ENCODE data around the gene ZNF254. TPM values are rescaled to one million over a fixed set of nuclear protein-coding genes. Genes with fewer than 3 reads are reported as not detected.

The ZNF254 gene
- polyA plus RNA-seq, 1 donor from 2014 or later = 49.1 TPM

DNA sequence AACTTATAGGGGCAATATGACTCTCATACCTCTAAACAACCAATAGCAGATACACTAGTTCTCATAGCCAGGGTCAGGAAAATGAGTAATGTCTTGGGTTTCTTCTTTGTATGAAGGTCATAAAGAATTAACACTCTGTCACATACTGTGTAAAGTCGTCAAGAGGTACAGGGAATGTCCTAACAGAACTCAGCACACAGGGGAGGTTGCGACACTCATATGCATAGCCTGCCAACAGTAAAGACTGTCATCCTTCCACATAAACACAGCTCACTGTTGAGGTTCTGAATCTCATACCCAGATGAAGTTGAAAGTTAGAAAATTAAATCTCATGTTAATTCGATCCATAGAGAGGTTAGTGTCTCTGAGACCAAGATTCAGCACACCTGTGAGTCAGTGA is 34.2 kb upstream of the ZNF254 start:
- no peak overlapping the region for H3K4me3 ChIP-seq (ENCODE audit: low read length)
- no peaks in the 10 kb centered on the region for H3K27me3 ChIP-seq (ENCODE audit: insufficient read depth, low read depth, low read length)
- H3K9me3 ChIP-seq (ENCODE audit: low read length) = no peaks in the 10 kb centered on the region
- no peaks in the 10 kb centered on the region for H3K9me2 ChIP-seq (ENCODE audit: insufficient read depth, low read length)
- no peak overlapping the region for H3K27ac ChIP-seq (ENCODE audit: low read length)
- TF ChIP-seq MXI1 (conservative IDR thresholded peaks at IDR 0.05; ENCODE audit: poor library complexity, severe bottlenecking) = no peak
- no peak for TF ChIP-seq EZH2 (IDR thresholded peaks at IDR 0.05; ENCODE audit: borderline replicate concordance, insufficient read depth, low read length, poor library complexity, severe bottlenecking)
- no peak for TF ChIP-seq EP300 (conservative IDR thresholded peaks at IDR 0.05; ENCODE audit: poor library complexity, severe bottlenecking)
- TF ChIP-seq, protein P1, sequence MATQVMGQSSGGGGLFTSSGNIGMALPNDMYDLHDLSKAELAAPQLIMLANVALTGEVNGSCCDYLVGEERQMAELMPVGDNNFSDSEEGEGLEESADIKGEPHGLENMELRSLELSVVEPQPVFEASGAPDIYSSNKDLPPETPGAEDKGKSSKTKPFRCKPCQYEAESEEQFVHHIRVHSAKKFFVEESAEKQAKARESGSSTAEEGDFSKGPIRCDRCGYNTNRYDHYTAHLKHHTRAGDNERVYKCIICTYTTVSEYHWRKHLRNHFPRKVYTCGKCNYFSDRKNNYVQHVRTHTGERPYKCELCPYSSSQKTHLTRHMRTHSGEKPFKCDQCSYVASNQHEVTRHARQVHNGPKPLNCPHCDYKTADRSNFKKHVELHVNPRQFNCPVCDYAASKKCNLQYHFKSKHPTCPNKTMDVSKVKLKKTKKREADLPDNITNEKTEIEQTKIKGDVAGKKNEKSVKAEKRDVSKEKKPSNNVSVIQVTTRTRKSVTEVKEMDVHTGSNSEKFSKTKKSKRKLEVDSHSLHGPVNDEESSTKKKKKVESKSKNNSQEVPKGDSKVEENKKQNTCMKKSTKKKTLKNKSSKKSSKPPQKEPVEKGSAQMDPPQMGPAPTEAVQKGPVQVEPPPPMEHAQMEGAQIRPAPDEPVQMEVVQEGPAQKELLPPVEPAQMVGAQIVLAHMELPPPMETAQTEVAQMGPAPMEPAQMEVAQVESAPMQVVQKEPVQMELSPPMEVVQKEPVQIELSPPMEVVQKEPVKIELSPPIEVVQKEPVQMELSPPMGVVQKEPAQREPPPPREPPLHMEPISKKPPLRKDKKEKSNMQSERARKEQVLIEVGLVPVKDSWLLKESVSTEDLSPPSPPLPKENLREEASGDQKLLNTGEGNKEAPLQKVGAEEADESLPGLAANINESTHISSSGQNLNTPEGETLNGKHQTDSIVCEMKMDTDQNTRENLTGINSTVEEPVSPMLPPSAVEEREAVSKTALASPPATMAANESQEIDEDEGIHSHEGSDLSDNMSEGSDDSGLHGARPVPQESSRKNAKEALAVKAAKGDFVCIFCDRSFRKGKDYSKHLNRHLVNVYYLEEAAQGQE (IDR thresholded peaks at IDR 0.05; ENCODE audit: borderline replicate concordance) = no peak
- TF ChIP-seq, protein P2, sequence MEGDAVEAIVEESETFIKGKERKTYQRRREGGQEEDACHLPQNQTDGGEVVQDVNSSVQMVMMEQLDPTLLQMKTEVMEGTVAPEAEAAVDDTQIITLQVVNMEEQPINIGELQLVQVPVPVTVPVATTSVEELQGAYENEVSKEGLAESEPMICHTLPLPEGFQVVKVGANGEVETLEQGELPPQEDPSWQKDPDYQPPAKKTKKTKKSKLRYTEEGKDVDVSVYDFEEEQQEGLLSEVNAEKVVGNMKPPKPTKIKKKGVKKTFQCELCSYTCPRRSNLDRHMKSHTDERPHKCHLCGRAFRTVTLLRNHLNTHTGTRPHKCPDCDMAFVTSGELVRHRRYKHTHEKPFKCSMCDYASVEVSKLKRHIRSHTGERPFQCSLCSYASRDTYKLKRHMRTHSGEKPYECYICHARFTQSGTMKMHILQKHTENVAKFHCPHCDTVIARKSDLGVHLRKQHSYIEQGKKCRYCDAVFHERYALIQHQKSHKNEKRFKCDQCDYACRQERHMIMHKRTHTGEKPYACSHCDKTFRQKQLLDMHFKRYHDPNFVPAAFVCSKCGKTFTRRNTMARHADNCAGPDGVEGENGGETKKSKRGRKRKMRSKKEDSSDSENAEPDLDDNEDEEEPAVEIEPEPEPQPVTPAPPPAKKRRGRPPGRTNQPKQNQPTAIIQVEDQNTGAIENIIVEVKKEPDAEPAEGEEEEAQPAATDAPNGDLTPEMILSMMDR (IDR thresholded peaks at IDR 0.05; ENCODE audit: poor library complexity, severe bottlenecking) = no peak
- no peak for TF ChIP-seq SMC3 (conservative IDR thresholded peaks at IDR 0.05; ENCODE audit: poor library complexity)
- TF ChIP-seq POLR2AphosphoS5 (IDR thresholded peaks at IDR 0.05) = no peak
- TF ChIP-seq RAD21 (conservative IDR thresholded peaks at IDR 0.05) = no peak
- no peak for TF ChIP-seq TAF1 (IDR thresholded peaks at IDR 0.05; ENCODE audit: low read depth)
- no peaks in the 10 kb centered on the region for H4K20me1 ChIP-seq (ENCODE audit: insufficient read depth)
- H3K36me3 ChIP-seq (ENCODE audit: insufficient read depth, low read length) = peaks cover 16% of the 10 kb centered on the region
- no peaks in the 10 kb centered on the region for H3F3A ChIP-seq (ENCODE audit: insufficient read depth, low read length, poor library complexity, severe bottlenecking)
- no peaks in the 10 kb centered on the region for H3K79me2 ChIP-seq (replicated peaks; ENCODE audit: insufficient read depth, low read length)
- no peak overlapping the region for H3K4me2 ChIP-seq (ENCODE audit: low read length)
- no peak overlapping the region for H2AFZ ChIP-seq (ENCODE audit: low read depth, low read length)
- no peak overlapping the region for H3K9ac ChIP-seq (ENCODE audit: low read length)

DNA sequence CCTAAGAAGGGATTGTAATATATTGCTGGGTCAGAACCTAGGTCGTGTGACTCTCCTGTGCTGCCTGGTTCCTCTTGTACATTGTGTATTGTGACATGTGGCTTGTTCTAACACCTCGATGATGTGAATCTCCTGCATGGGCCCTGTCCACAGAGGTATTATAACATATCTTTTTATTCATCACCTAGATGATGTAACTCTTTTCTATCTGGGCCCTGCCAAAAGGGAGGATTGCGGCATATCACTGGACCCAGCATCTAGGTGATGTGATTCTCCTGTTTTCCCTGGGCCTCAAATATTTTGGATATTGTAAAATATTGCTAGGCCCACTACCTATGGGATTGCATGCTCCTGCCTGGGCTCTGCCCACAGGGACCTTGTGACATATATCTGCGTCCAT is 33.4 kb upstream of the ZNF254 start:
- Histone ChIP-seq H3K79me2 (replicated peaks; ENCODE audit: insufficient read depth, low read length) (no peaks in the 10 kb centered on the region), H3K9me3 (ENCODE audit: low read length) (no peaks in the 10 kb centered on the region), H3K9me2 (ENCODE audit: insufficient read depth, low read length) (no peaks in the 10 kb centered on the region), H2AFZ (ENCODE audit: low read depth, low read length) (no peak overlapping the region), H3F3A (ENCODE audit: insufficient read depth, low read length, poor library complexity, severe bottlenecking) (no peaks in the 10 kb centered on the region), H3K27ac (ENCODE audit: low read length) (no peak overlapping the region), H3K36me3 (ENCODE audit: insufficient read depth, low read length) (peaks cover 16% of the 10 kb centered on the region), H4K20me1 (ENCODE audit: insufficient read depth) (no peaks in the 10 kb centered on the region), H3K9ac (ENCODE audit: low read length) (no peak overlapping the region), H3K4me3 (ENCODE audit: low read length) (no peak overlapping the region), H3K27me3 (ENCODE audit: insufficient read depth, low read depth, low read length) (no peaks in the 10 kb centered on the region), H3K4me2 (ENCODE audit: low read length) (no peak overlapping the region)
- TF ChIP-seq RAD21 (conservative IDR thresholded peaks at IDR 0.05) (no peak), SMC3 (conservative IDR thresholded peaks at IDR 0.05; ENCODE audit: poor library complexity) (no peak), MXI1 (conservative IDR thresholded peaks at IDR 0.05; ENCODE audit: poor library complexity, severe bottlenecking) (no peak), POLR2AphosphoS5 (IDR thresholded peaks at IDR 0.05) (no peak), TAF1 (IDR thresholded peaks at IDR 0.05; ENCODE audit: low read depth) (no peak), EP300 (conservative IDR thresholded peaks at IDR 0.05; ENCODE audit: poor library complexity, severe bottlenecking) (no peak), EZH2 (IDR thresholded peaks at IDR 0.05; ENCODE audit: borderline replicate concordance, insufficient read depth, low read length, poor library complexity, severe bottlenecking) (no peak)
- TF ChIP-seq, protein P2 (IDR thresholded peaks at IDR 0.05; ENCODE audit: poor library complexity, severe bottlenecking) = no peak
- TF ChIP-seq, protein P1 (IDR thresholded peaks at IDR 0.05; ENCODE audit: borderline replicate concordance) = no peak

Data from neural cell (in vitro differentiated cells).